Stimulated activated CD8-positive, alpha-beta memory T cell treated with anti-CD3 and anti-CD28 coated beads, Interleukin-15, amount 100 ng/mL, for 1 hour (primary cell): ENCODE measurements around the gene ADIPOR1.

ENCODE experiments used
- DNase-seq: peaks from one replicate; pipeline ENCODE4 v3.0.0-alpha.2; 2020; ENCODE audit warnings: low read depth

Gene ADIPOR1

GRCh38 chr1:202972046-202972445 lies 13.9 kb upstream of the ADIPOR1 start:
- no peak for DNase-seq

- DNase-seq: no peak
Measured at GRCh38 chr1:202968895-202969295, 10.8 kb upstream of the ADIPOR1 start.

GRCh38 chr1:202968351-202968750 lies 10.2 kb upstream of the ADIPOR1 start:
- DNase-seq: no peak

GRCh38 chr1:202967684-202968281 lies 9.7 kb upstream of the ADIPOR1 start:
- no peak for DNase-seq

- no peak for DNase-seq
Measured at GRCh38 chr1:202966006-202966898, 8.1 kb upstream of the ADIPOR1 start.

- DNase-seq: no peak
Measured at GRCh38 chr1:202965422-202965821, 7.3 kb upstream of the ADIPOR1 start.

GRCh38 chr1:202964791-202965410 lies 6.8 kb upstream of the ADIPOR1 start:
- no peak for DNase-seq

GRCh38 chr1:202961220-202961880 lies 3.2 kb upstream of the ADIPOR1 start:
- DNase-seq: no peak

- no peak for DNase-seq
Measured at GRCh38 chr1:202959276-202959620, 1.1 kb upstream of the ADIPOR1 start.

GRCh38 chr1:202958544-202959275 lies 598 bp upstream of the ADIPOR1 start:
- no peak for DNase-seq

- no peak for DNase-seq
Measured at GRCh38 chr1:202956969-202957368, 1.1 kb downstream of the ADIPOR1 start.

GRCh38 chr1:202954057-202954745 lies 3.9 kb downstream of the ADIPOR1 start:
- no peak for DNase-seq

- no peak for DNase-seq
Measured at GRCh38 chr1:202953392-202953791, 4.7 kb downstream of the ADIPOR1 start.

GRCh38 chr1:202952818-202953217 lies 5.3 kb downstream of the ADIPOR1 start:
- DNase-seq: no peak

- DNase-seq: no peak
Measured at GRCh38 chr1:202952099-202952498, 6.0 kb downstream of the ADIPOR1 start.

GRCh38 chr1:202951437-202951836 lies 6.7 kb downstream of the ADIPOR1 start:
- DNase-seq: no peak

GRCh38 chr1:202945483-202945882 lies 12.6 kb downstream of the ADIPOR1 start:
- no peak for DNase-seq

- DNase-seq: no peak
Measured at GRCh38 chr1:202944438-202944921, 13.6 kb downstream of the ADIPOR1 start.

GRCh38 chr1:202942426-202942825 lies 15.7 kb downstream of the ADIPOR1 start:
- no peak for DNase-seq

- DNase-seq: no peak
Measured at GRCh38 chr1:202941372-202941771, 16.7 kb downstream of the ADIPOR1 start.

GRCh38 chr1:202940561-202940960 lies 17.6 kb downstream of the ADIPOR1 start:
- no peak for DNase-seq
